ENCODE results near the gene SCFD2. TPM values are rescaled to one million over a fixed set of nuclear protein-coding genes. Genes with fewer than 3 reads are reported as not detected.
A peak's percentile ranks its signal among the peaks of the same experiment; 100 is the strongest.

SCFD2 gene
- polyA plus RNA-seq, 1 donor from 2014 or later = 5.0 TPM

DNA sequence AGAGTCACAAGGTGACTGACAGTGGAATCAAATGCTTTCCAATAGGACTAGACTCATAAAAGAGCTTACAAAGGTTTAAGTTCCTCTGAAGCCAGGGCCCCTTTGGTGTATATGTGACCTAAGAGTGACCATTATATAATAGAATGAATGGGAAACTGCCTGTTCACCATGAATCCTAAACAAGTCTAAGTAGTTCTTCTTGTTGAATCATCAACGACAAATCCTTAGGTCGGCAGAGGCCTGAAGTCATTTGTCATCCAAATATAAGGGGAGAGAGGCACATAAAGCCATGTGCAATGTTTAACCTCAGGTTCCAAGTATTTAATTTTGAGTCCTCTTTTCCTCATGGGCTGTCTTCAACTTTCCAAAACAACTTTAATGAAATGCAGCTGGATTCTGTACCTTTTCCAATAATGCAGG is 381.4 kb downstream of the SCFD2 start:
- Histone ChIP-seq H3K79me2 (replicated peaks; ENCODE audit: insufficient read depth, low read length) (no peaks in the 10 kb centered on the region), H3K4me2 (ENCODE audit: low read length) (no peak overlapping the region), H4K20me1 (ENCODE audit: insufficient read depth) (no peaks in the 10 kb centered on the region), H3K27me3 (ENCODE audit: insufficient read depth, low read depth, low read length) (no peaks in the 10 kb centered on the region), H3K9me3 (ENCODE audit: low read length) (no peaks in the 10 kb centered on the region), H3K36me3 (ENCODE audit: insufficient read depth, low read length) (no peaks in the 10 kb centered on the region), H3K27ac (ENCODE audit: low read length) (no peak overlapping the region), H3K4me3 (ENCODE audit: low read length) (no peak overlapping the region), H2AFZ (ENCODE audit: low read depth, low read length) (no peak overlapping the region), H3K9me2 (ENCODE audit: insufficient read depth, low read length) (no peaks in the 10 kb centered on the region), H3K9ac (ENCODE audit: low read length) (no peak overlapping the region), H3F3A (ENCODE audit: insufficient read depth, low read length, poor library complexity, severe bottlenecking) (no peaks in the 10 kb centered on the region)
- no peak for TF ChIP-seq MXI1 (conservative IDR thresholded peaks at IDR 0.05; ENCODE audit: poor library complexity, severe bottlenecking)
- no peak for TF ChIP-seq TAF1 (IDR thresholded peaks at IDR 0.05; ENCODE audit: low read depth)
- no peak for TF ChIP-seq SMC3 (conservative IDR thresholded peaks at IDR 0.05; ENCODE audit: poor library complexity)
- TF ChIP-seq RAD21 (conservative IDR thresholded peaks at IDR 0.05) = no peak
- TF ChIP-seq, protein P1, sequence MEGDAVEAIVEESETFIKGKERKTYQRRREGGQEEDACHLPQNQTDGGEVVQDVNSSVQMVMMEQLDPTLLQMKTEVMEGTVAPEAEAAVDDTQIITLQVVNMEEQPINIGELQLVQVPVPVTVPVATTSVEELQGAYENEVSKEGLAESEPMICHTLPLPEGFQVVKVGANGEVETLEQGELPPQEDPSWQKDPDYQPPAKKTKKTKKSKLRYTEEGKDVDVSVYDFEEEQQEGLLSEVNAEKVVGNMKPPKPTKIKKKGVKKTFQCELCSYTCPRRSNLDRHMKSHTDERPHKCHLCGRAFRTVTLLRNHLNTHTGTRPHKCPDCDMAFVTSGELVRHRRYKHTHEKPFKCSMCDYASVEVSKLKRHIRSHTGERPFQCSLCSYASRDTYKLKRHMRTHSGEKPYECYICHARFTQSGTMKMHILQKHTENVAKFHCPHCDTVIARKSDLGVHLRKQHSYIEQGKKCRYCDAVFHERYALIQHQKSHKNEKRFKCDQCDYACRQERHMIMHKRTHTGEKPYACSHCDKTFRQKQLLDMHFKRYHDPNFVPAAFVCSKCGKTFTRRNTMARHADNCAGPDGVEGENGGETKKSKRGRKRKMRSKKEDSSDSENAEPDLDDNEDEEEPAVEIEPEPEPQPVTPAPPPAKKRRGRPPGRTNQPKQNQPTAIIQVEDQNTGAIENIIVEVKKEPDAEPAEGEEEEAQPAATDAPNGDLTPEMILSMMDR (IDR thresholded peaks at IDR 0.05; ENCODE audit: poor library complexity, severe bottlenecking) = no peak
- TF ChIP-seq, protein P2, sequence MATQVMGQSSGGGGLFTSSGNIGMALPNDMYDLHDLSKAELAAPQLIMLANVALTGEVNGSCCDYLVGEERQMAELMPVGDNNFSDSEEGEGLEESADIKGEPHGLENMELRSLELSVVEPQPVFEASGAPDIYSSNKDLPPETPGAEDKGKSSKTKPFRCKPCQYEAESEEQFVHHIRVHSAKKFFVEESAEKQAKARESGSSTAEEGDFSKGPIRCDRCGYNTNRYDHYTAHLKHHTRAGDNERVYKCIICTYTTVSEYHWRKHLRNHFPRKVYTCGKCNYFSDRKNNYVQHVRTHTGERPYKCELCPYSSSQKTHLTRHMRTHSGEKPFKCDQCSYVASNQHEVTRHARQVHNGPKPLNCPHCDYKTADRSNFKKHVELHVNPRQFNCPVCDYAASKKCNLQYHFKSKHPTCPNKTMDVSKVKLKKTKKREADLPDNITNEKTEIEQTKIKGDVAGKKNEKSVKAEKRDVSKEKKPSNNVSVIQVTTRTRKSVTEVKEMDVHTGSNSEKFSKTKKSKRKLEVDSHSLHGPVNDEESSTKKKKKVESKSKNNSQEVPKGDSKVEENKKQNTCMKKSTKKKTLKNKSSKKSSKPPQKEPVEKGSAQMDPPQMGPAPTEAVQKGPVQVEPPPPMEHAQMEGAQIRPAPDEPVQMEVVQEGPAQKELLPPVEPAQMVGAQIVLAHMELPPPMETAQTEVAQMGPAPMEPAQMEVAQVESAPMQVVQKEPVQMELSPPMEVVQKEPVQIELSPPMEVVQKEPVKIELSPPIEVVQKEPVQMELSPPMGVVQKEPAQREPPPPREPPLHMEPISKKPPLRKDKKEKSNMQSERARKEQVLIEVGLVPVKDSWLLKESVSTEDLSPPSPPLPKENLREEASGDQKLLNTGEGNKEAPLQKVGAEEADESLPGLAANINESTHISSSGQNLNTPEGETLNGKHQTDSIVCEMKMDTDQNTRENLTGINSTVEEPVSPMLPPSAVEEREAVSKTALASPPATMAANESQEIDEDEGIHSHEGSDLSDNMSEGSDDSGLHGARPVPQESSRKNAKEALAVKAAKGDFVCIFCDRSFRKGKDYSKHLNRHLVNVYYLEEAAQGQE (IDR thresholded peaks at IDR 0.05; ENCODE audit: borderline replicate concordance) = no peak
- TF ChIP-seq EZH2 (IDR thresholded peaks at IDR 0.05; ENCODE audit: borderline replicate concordance, insufficient read depth, low read length, poor library complexity, severe bottlenecking) = no peak
- no peak for TF ChIP-seq POLR2AphosphoS5 (IDR thresholded peaks at IDR 0.05)
- TF ChIP-seq EP300 (conservative IDR thresholded peaks at IDR 0.05; ENCODE audit: poor library complexity, severe bottlenecking) = no peak

DNA sequence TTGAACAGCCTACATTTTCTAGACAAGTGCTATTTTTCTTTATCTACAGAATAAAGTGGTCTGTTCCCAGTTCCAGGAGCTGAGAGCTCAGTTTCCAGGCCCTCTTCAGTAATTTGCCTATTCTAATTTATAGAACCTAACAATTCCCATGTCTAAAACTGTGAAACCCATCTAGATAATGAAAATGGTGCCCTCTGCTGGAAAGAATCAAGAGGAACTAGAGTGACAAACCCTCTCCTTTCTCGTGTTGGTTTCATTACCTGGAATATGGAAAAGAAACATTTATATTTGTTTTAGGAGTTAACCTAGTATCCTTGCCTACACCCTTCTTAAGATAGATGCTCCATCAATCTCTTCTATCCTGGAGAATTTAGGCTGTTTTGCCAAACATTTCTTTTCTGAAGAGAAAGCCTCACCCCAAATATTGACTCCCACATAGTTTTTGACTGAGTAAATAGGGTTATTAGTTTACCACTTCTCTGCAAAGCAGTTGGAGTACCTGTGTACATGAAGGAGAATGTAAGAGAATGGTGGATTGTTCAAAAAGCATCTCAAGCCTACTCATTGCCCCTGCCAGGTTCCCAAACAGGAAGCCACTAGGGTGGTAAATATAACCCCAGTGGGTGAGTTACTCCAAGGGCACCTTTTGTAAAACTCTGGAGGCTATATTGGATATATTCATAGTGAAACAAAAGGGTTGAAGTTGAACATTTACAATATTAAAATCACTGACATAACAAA is 382.1 kb downstream of the SCFD2 start:
- no peak overlapping the region for H3K4me2 ChIP-seq (ENCODE audit: low read length)
- no peaks in the 10 kb centered on the region for H3K36me3 ChIP-seq (ENCODE audit: insufficient read depth, low read length)

More for the DNA sequence above, 382.1 kb downstream of the SCFD2 start:
- no peak overlapping the region for H3K27ac ChIP-seq (ENCODE audit: low read length)
- TF ChIP-seq, protein P1 (IDR thresholded peaks at IDR 0.05; ENCODE audit: poor library complexity, severe bottlenecking) = peak; percentile 77
- peak; percentile 88 for TF ChIP-seq SMC3 (conservative IDR thresholded peaks at IDR 0.05; ENCODE audit: poor library complexity)
- TF ChIP-seq TAF1 (IDR thresholded peaks at IDR 0.05; ENCODE audit: low read depth) = no peak
- peak; percentile 79 for TF ChIP-seq RAD21 (conservative IDR thresholded peaks at IDR 0.05)
- H3K9me3 ChIP-seq (ENCODE audit: low read length) = no peaks in the 10 kb centered on the region
- no peaks in the 10 kb centered on the region for H3F3A ChIP-seq (ENCODE audit: insufficient read depth, low read length, poor library complexity, severe bottlenecking)
- no peaks in the 10 kb centered on the region for H3K27me3 ChIP-seq (ENCODE audit: insufficient read depth, low read depth, low read length)
- no peaks in the 10 kb centered on the region for H4K20me1 ChIP-seq (ENCODE audit: insufficient read depth)
- H3K79me2 ChIP-seq (replicated peaks; ENCODE audit: insufficient read depth, low read length) = no peaks in the 10 kb centered on the region
- H3K4me3 ChIP-seq (ENCODE audit: low read length) = no peak overlapping the region
- no peak overlapping the region for H3K9ac ChIP-seq (ENCODE audit: low read length)
- H2AFZ ChIP-seq (ENCODE audit: low read depth, low read length) = no peak overlapping the region
- no peaks in the 10 kb centered on the region for H3K9me2 ChIP-seq (ENCODE audit: insufficient read depth, low read length)
